HepG2 (cell line): ENCODE data around the gene IFITM10. TPM values are rescaled to one million over a fixed set of nuclear protein-coding genes. Genes with fewer than 3 reads are reported as not detected.

Source experiments
- ARNT2 ChIP-seq: sonication (generic); formaldehyde crosslinking; IDR thresholded peaks from 2 replicates; pipeline ENCODE4 v1.8.0; 2022; ENCODE audit warnings: mild to moderate bottlenecking, low read depth, missing genetic modification reagents, moderate library complexity
- CEBPG ChIP-seq: IDR thresholded peaks from 2 replicates; pipeline ENCODE4 v1.6.1; 2016
- CREB1 ChIP-seq, 2 experiments: fragments of 450-650 bp in 1 of 2; IDR thresholded peaks; 2 replicates each; pipeline ENCODE4 v1.6.1; 2016 to 2017; ENCODE audit warnings: control low read depth in 1 of 2, mild to moderate bottlenecking in 1 of 2, missing compliant biosample characterization in 1 of 2, missing genetic modification characterization in 1 of 2
- GATAD2A ChIP-seq: IDR thresholded peaks from 2 replicates; pipeline ENCODE4 v1.6.1; 2016
- ISX ChIP-seq: sonication (generic); formaldehyde crosslinking; conservative IDR thresholded peaks from 2 replicates; pipeline ENCODE4 v1.5.0; 2020; ENCODE audit warnings: missing genetic modification reagents
- MED1 ChIP-seq: sonication (generic); formaldehyde crosslinking; IDR thresholded peaks from 2 replicates; pipeline ENCODE4 v1.4.0; 2020; ENCODE audit warnings: missing genetic modification reagents
- MEIS2 ChIP-seq: sonication (generic); formaldehyde crosslinking; IDR thresholded peaks from 2 replicates; pipeline ENCODE4 v1.9.0; 2021; ENCODE audit warnings: mild to moderate bottlenecking, missing genetic modification reagents
- NR2F1 ChIP-seq, 2 experiments: fragments of 450-650 bp in 1 of 2; formaldehyde crosslinking in 1 of 2; IDR thresholded peaks; 2 replicates each; pipeline versions ENCODE4 v1.5.0 to v1.6.1; 2016 to 2020; ENCODE audit warnings: mild to moderate bottlenecking in 1 of 2, missing compliant biosample characterization in 1 of 2, missing genetic modification reagents in 1 of 2, moderate library complexity in 1 of 2
- NR2F6 ChIP-seq, 2 experiments: IDR thresholded peaks; 2 replicates each; pipeline ENCODE4 v1.6.1; 2016; ENCODE audit warnings: antibody characterized with exemption in 1 of 2, mild to moderate bottlenecking in 1 of 2
- PHB2 ChIP-seq: fragments of 450-650 bp; IDR thresholded peaks from 2 replicates; pipeline ENCODE4 v1.6.1; 2018; ENCODE audit not compliant: partially characterized antibody
- TBX3 ChIP-seq: fragments of 450-650 bp; IDR thresholded peaks from 2 replicates; pipeline ENCODE4 v1.6.1; 2017; ENCODE audit warnings: antibody characterized with exemption, mild to moderate bottlenecking, inconsistent platforms, borderline replicate concordance
- ZBTB21 ChIP-seq: sonication (generic); formaldehyde crosslinking; IDR thresholded peaks from 2 replicates; pipeline ENCODE4 v1.4.0; 2020; ENCODE audit warnings: missing genetic modification reagents
- ZFP36 ChIP-seq: fragments of 150-350 bp; IDR thresholded peaks from 2 replicates; pipeline ENCODE4 v1.6.1; 2018; ENCODE audit warnings: borderline replicate concordance, low read length, low read depth; ENCODE audit not compliant: partially characterized antibody
- ZMYM3 ChIP-seq: sonication (generic); formaldehyde crosslinking; IDR thresholded peaks from 2 replicates; pipeline ENCODE4 v1.5.1; 2020; ENCODE audit warnings: mild to moderate bottlenecking, missing genetic modification reagents
- ZNF589 ChIP-seq: sonication (generic); formaldehyde crosslinking; conservative IDR thresholded peaks from 2 replicates; pipeline ENCODE4 v1.8.0; 2022; ENCODE audit warnings: mild to moderate bottlenecking, moderate library complexity, missing genetic modification reagents
- polyA plus RNA-seq, 8 experiments: library from polyadenylated mRNA; depleted of rRNA in 3 of 8; stranded (reverse) in 7 of 8; unstranded in 1 of 8; fragments of >200 nt; fragmentation: Illumina TruSeq in 4 of 8; extraction: Trizol in 4 of 8; gene quantifications; 2 replicates each; pipeline versions ENCODE4 v1.2.1 to v1.2.3, GENCODE V29; 2011 to 2016; ENCODE audit warnings: low read depth in 4 of 8, missing spikeins in 1 of 8, mixed read lengths in 1 of 8; ENCODE audit not compliant: insufficient read depth in 1 of 8
- total RNA-seq, 5 experiments: library from RNA; depleted of rRNA; stranded (reverse); fragments of >200 nt; fragmentation: Illumina TruSeq; extraction: Trizol; gene quantifications; 2 replicates each; pipeline ENCODE4 v1.2.3, GENCODE V29; 2016; ENCODE audit warnings: low read depth in 1 of 5
- TF ChIP-seq, protein P1 (sequence below): sonication (generic); formaldehyde crosslinking; IDR thresholded peaks from 2 replicates; pipeline ENCODE4 v1.4.0; 2020; ENCODE audit warnings: missing genetic modification reagents
- TF ChIP-seq, protein P2 (sequence below): sonication (generic); formaldehyde crosslinking; IDR thresholded peaks from 2 replicates; pipeline ENCODE4 v1.5.1; 2020; ENCODE audit warnings: missing genetic modification reagents, mild to moderate bottlenecking, borderline replicate concordance
- TF ChIP-seq, protein P3 (sequence below): sonication (generic); formaldehyde crosslinking; IDR thresholded peaks from 2 replicates; pipeline ENCODE4 v1.4.0; 2020; ENCODE audit warnings: missing genetic modification reagents
- TF ChIP-seq, protein P4 (sequence below): sonication (generic); formaldehyde crosslinking; IDR thresholded peaks from 2 replicates; pipeline ENCODE4 v1.9.0; 2021; ENCODE audit warnings: missing genetic modification reagents, borderline replicate concordance

IFITM10 gene
- total and polyA plus RNA-seq, 2 of the 13 experiments (the other 11 are each of a cell fraction or from before 2014, with no cell fraction given), result 0.09 to 0.13 TPM

DNA sequence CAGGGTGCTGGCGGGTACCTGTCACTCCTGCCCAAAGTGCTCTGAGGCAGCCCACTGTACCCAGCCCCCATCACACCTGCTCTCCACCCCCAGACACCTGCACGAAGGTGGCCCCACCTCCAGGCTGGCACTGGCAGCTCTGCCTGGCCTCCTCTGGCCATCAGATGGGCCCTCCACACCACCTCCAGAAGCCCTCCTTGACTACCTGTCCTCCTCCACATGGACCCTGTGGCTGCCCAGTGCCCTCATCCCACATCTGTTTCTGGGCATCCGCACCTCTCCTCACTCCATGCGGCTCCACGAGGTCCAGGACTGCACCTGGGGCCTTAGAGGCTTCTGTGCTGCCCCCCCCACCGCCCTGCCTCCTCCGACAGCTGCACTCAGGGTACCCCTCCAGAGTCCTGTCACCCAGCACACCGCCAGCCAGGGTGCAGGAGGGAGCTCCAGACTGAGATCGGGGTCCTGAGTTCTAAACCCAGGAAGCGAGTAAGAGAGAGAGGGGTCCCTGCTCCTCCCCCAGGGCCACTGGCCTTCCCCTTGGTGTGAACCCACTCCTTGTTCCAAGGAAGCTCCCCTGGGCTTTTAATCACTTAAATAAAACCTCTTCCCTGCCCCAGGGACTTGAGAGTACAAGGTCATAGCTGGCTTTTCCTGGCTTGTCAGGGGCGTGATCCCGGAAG, 11.6 kb upstream of the IFITM10 start (continued):
- TF ChIP-seq, protein P1, sequence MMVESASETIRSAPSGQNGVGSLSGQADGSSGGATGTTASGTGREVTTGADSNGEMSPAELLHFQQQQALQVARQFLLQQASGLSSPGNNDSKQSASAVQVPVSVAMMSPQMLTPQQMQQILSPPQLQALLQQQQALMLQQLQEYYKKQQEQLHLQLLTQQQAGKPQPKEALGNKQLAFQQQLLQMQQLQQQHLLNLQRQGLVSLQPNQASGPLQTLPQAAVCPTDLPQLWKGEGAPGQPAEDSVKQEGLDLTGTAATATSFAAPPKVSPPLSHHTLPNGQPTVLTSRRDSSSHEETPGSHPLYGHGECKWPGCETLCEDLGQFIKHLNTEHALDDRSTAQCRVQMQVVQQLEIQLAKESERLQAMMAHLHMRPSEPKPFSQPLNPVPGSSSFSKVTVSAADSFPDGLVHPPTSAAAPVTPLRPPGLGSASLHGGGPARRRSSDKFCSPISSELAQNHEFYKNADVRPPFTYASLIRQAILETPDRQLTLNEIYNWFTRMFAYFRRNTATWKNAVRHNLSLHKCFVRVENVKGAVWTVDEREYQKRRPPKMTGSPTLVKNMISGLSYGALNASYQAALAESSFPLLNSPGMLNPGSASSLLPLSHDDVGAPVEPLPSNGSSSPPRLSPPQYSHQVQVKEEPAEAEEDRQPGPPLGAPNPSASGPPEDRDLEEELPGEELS (CRISPR knock-in tag), result peak; percentile 40; the same call in 1 of the 2 replicates
- 0 out of 2 replicates have a peak, but pooled peaks have one; percentile 36 for TF ChIP-seq MEIS2
- TF ChIP-seq, protein P2, sequence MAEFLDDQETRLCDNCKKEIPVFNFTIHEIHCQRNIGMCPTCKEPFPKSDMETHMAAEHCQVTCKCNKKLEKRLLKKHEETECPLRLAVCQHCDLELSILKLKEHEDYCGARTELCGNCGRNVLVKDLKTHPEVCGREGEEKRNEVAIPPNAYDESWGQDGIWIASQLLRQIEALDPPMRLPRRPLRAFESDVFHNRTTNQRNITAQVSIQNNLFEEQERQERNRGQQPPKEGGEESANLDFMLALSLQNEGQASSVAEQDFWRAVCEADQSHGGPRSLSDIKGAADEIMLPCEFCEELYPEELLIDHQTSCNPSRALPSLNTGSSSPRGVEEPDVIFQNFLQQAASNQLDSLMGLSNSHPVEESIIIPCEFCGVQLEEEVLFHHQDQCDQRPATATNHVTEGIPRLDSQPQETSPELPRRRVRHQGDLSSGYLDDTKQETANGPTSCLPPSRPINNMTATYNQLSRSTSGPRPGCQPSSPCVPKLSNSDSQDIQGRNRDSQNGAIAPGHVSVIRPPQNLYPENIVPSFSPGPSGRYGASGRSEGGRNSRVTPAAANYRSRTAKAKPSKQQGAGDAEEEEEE (CRISPR knock-in tag), result no peak
- 0 out of 4 replicates have a peak, but pooled peaks of 1 of the 2 experiments have one; percentile 27 for TF ChIP-seq NR2F1 (CRISPR knock-in tag; IDR thresholded peaks at IDR 0.05)
- 0 out of 2 replicates have a peak, but pooled peaks have one; percentile 96 for TF ChIP-seq CEBPG (CRISPR knock-in tag)
- TF ChIP-seq CREB1 (IDR thresholded peaks at IDR 0.05), result no peak
- TF ChIP-seq CREB1 (CRISPR knock-in tag; IDR thresholded peaks at IDR 0.05), result peak; percentile 31; the same call in 1 of the 2 replicates
- TF ChIP-seq ZMYM3 (CRISPR knock-in tag), result no peak
- no peak for TF ChIP-seq ISX (CRISPR knock-in tag)
- TF ChIP-seq, protein P3, sequence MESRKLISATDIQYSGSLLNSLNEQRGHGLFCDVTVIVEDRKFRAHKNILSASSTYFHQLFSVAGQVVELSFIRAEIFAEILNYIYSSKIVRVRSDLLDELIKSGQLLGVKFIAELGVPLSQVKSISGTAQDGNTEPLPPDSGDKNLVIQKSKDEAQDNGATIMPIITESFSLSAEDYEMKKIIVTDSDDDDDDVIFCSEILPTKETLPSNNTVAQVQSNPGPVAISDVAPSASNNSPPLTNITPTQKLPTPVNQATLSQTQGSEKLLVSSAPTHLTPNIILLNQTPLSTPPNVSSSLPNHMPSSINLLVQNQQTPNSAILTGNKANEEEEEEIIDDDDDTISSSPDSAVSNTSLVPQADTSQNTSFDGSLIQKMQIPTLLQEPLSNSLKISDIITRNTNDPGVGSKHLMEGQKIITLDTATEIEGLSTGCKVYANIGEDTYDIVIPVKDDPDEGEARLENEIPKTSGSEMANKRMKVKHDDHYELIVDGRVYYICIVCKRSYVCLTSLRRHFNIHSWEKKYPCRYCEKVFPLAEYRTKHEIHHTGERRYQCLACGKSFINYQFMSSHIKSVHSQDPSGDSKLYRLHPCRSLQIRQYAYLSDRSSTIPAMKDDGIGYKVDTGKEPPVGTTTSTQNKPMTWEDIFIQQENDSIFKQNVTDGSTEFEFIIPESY, result no peak
- TF ChIP-seq, protein P4, sequence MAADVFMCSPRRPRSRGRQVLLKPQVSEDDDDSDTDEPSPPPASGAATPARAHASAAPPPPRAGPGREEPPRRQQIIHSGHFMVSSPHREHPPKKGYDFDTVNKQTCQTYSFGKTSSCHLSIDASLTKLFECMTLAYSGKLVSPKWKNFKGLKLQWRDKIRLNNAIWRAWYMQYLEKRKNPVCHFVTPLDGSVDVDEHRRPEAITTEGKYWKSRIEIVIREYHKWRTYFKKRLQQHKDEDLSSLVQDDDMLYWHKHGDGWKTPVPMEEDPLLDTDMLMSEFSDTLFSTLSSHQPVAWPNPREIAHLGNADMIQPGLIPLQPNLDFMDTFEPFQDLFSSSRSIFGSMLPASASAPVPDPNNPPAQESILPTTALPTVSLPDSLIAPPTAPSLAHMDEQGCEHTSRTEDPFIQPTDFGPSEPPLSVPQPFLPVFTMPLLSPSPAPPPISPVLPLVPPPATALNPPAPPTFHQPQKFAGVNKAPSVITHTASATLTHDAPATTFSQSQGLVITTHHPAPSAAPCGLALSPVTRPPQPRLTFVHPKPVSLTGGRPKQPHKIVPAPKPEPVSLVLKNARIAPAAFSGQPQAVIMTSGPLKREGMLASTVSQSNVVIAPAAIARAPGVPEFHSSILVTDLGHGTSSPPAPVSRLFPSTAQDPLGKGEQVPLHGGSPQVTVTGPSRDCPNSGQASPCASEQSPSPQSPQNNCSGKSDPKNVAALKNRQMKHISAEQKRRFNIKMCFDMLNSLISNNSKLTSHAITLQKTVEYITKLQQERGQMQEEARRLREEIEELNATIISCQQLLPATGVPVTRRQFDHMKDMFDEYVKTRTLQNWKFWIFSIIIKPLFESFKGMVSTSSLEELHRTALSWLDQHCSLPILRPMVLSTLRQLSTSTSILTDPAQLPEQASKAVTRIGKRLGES (CRISPR knock-in tag), result no peak
- peak; percentile 66; the same call in 1 of the 2 replicates for TF ChIP-seq NR2F6 (IDR thresholded peaks at IDR 0.05)
- TF ChIP-seq NR2F6 (CRISPR knock-in tag; IDR thresholded peaks at IDR 0.05), result peak; percentile 78; the same call in 1 of the 2 replicates
- TF ChIP-seq TBX3, result no peak
- no peak for TF ChIP-seq PHB2
- peak; percentile 78 for TF ChIP-seq GATAD2A (CRISPR knock-in tag)
- TF ChIP-seq ZBTB21, result no peak
- peak; percentile 9 for TF ChIP-seq ZFP36
- 0 out of 2 replicates have a peak, but pooled peaks have one; percentile 26 for TF ChIP-seq ARNT2 (CRISPR knock-in tag)
- no peak for TF ChIP-seq ZNF589
- peak; percentile 76; the same call in 1 of the 2 replicates for TF ChIP-seq MED1 (CRISPR knock-in tag)
